ENCODE measurements around the gene ATP6V1C2. TPM values are rescaled to one million over a fixed set of nuclear protein-coding genes. Genes with fewer than 3 reads are reported as not detected.
"Not testable (repeated sequence)": the region's sequence is repeated elsewhere in the genome, so short reads cannot be mapped to it uniquely, and the experiment has no call there.

The ATP6V1C2 gene
- total and polyA plus RNA-seq, 11 donors: 0.32 to 2.1 (median 0.48) TPM; not detected in 1

GRCh38 chr2:10798783-10799182 is 77.4 kb downstream of the ATP6V1C2 start:
- ATAC-seq (no peak), DNase-seq (no peak)
- WGBS, 4 donors: 86 to 87% (median 86%) methylated on average over 8 of the region's 8 CpGs
- intact Hi-C loops (cut with DNase I): no loop called here
- no peaks in the 10 kb centered on the region for H3K9me3 ChIP-seq
- H3K36me3 ChIP-seq: peaks cover 2 to 86% (median 74%) of the 10 kb centered on the region in 9 donors
- no peak overlapping the region for H3K27ac ChIP-seq
- peaks cover 0 to 10% (median 0%) of the 10 kb centered on the region in 12 donors for H3K4me1 ChIP-seq
- no peak overlapping the region for H3K4me3 ChIP-seq
- no peaks in the 10 kb centered on the region for H3K27me3 ChIP-seq
- no peak for TF ChIP-seq POLR2A (IDR thresholded peaks at IDR 0.05)
- no peak for TF ChIP-seq CTCF (IDR thresholded peaks at IDR 0.05)

GRCh38 chr2:10800163-10800562 is 78.7 kb downstream of the ATP6V1C2 start:
- no peak for ATAC-seq
- no peak overlapping the region for H3K27ac ChIP-seq
- peaks cover 0 to 11% (median 0%) of the 10 kb centered on the region in 12 donors for H3K4me1 ChIP-seq
- H3K27me3 ChIP-seq: no peaks in the 10 kb centered on the region
- H3K36me3 ChIP-seq: peaks cover 2 to 72% (median 62%) of the 10 kb centered on the region in 9 donors
- WGBS, 4 donors: 95 to 96% (median 96%) methylated on average over 4 of the region's 4 CpGs
- H3K4me3 ChIP-seq: no peak overlapping the region
- no peak for DNase-seq
- no peaks in the 10 kb centered on the region for H3K9me3 ChIP-seq
- TF ChIP-seq POLR2A (IDR thresholded peaks at IDR 0.05) (no peak), CTCF (IDR thresholded peaks at IDR 0.05) (no peak)
- intact Hi-C loops (cut with DNase I): no loop called here

- H3K27me3 ChIP-seq: no peaks in the 10 kb centered on the region
- DNase-seq (no peak), ATAC-seq (no peak)
- no peak for TF ChIP-seq POLR2A (IDR thresholded peaks at IDR 0.05)
- no peak for TF ChIP-seq CTCF (IDR thresholded peaks at IDR 0.05)
- peaks cover 0 to 18% (median 6%) of the 10 kb centered on the region in 12 donors for H3K4me1 ChIP-seq
- intact Hi-C loops (cut with DNase I): no loop called here
- no peak overlapping the region for H3K27ac ChIP-seq
- no peak overlapping the region for H3K4me3 ChIP-seq
- no peaks in the 10 kb centered on the region for H3K9me3 ChIP-seq
- 77 to 81% (median 79%) methylated on average over 8 of the region's 8 CpGs for WGBS, 4 donors
- H3K36me3 ChIP-seq: peaks cover 0 to 54% (median 37%) of the 10 kb centered on the region in 9 donors
Measured at GRCh38 chr2:10802657-10803056, 81.2 kb downstream of the ATP6V1C2 start.

- WGBS, 4 donors: 90 to 97% (median 91%) methylated on average over 6 of the region's 6 CpGs
- H3K27me3 ChIP-seq; ATAC-seq; H3K9me3 ChIP-seq; H3K27ac ChIP-seq; DNase-seq; intact Hi-C loops (cut with DNase I); H3K4me3 ChIP-seq: not testable (repeated sequence)
- Histone ChIP-seq H3K4me1 (peaks cover 0 to 47% (median 22%) of the 10 kb centered on the region in 12 donors), H3K36me3 (peaks cover 0 to 33% (median 10%) of the 10 kb centered on the region in 9 donors)
Measured at GRCh38 chr2:10805990-10806389, 84.6 kb downstream of the ATP6V1C2 start.

- intact Hi-C loops (cut with DNase I): no loop called here
- ATAC-seq: no peak
- no peaks in the 10 kb centered on the region for H3K27me3 ChIP-seq
- no peak for TF ChIP-seq POLR2A (IDR thresholded peaks at IDR 0.05)
- TF ChIP-seq CTCF (IDR thresholded peaks at IDR 0.05): no peak
- no peak for DNase-seq
- no peak overlapping the region for H3K4me3 ChIP-seq
- no peaks in the 10 kb centered on the region for H3K9me3 ChIP-seq
- H3K27ac ChIP-seq: no peak overlapping the region
- H3K36me3 ChIP-seq: peaks cover 0 to 27% (median 5%) of the 10 kb centered on the region in 9 donors
- peaks cover 0 to 53% (median 28%) of the 10 kb centered on the region in 12 donors for H3K4me1 ChIP-seq
- WGBS, 4 donors: 60 to 83% (median 76%) methylated on average over 3 of the region's 3 CpGs
Measured at GRCh38 chr2:10806543-10806942, 85.1 kb downstream of the ATP6V1C2 start.

All from heart left ventricle (tissue), 16 donors.